H1 (cell line): Measurements from ENCODE around the gene SRRT. TPM values are rescaled to one million over a fixed set of nuclear protein-coding genes. Genes with fewer than 3 reads are reported as not detected.

Experiments used
- CTCF ChIA-PET: fragments of 300-600 bp; sonication (Branson Sonifier 250); formaldehyde crosslinking; loops from one replicate; lab custom pipeline; 2021; ENCODE audit not compliant: partially characterized antibody; lab: Charles Lee
- POLR2A ChIA-PET: fragments of 300-600 bp; sonication (Branson Sonifier 250); formaldehyde crosslinking; loops from one replicate; lab custom pipeline; 2021; ENCODE audit warnings: inconsistent platforms; ENCODE audit not compliant: partially characterized antibody; lab: Charles Lee
- DNase-seq, 2 experiments: peaks; one replicate each; pipeline versions ENCODE4 v3.0.0 to v3.0.0-alpha.2; 2010 to 2022; ENCODE audit warnings: low spot score in 2 of 2, low read depth in 1 of 2, mixed read lengths in 1 of 2
- FAIRE-seq: peaks from 2 replicates; lab custom pipeline; 2011; peaks lifted over from hg19 to GRCh38; lab: Jason Lieb, UNC
- H2AFZ ChIP-seq: 2 replicates; pipeline ENCODE4 v1.8.1; 2012; ENCODE audit warnings: low read length, inconsistent platforms
- H2AK5ac ChIP-seq: 2 replicates; pipeline ENCODE4 v1.6.1; 2013; ENCODE audit warnings: low read depth, low read length
- H2BK120ac ChIP-seq: replicated peaks from 2 replicates; pipeline ENCODE3; 2013; ENCODE audit warnings: low read depth, low read length, inconsistent platforms
- H2BK12ac ChIP-seq: 2 replicates; pipeline ENCODE4 v1.6.1; 2013; ENCODE audit warnings: low read depth, low read length
- H2BK15ac ChIP-seq: 2 replicates; pipeline ENCODE4 v1.6.1; 2013; ENCODE audit warnings: low read length
- H2BK20ac ChIP-seq: 2 replicates; pipeline ENCODE4 v1.6.1; 2013; ENCODE audit warnings: low read length
- H2BK5ac ChIP-seq: 2 replicates; pipeline ENCODE4 v1.6.1; 2013; ENCODE audit warnings: low read depth, low read length
- H3K14ac ChIP-seq: 2 replicates; pipeline ENCODE4 v1.6.1; 2013; ENCODE audit warnings: inconsistent platforms; ENCODE audit not compliant: insufficient read length
- H3K18ac ChIP-seq: 2 replicates; pipeline ENCODE4 v1.6.1; 2013; ENCODE audit warnings: low read length; ENCODE audit errors: extremely low read depth
- H3K23ac ChIP-seq: 2 replicates; pipeline ENCODE4 v1.6.1; 2013; ENCODE audit warnings: inconsistent platforms; ENCODE audit not compliant: insufficient read length
- H3K23me2 ChIP-seq: 2 replicates; pipeline ENCODE4 v1.6.1; 2013; ENCODE audit warnings: low read depth, low read length
- H3K27ac ChIP-seq: 2 replicates; pipeline ENCODE4 v1.6.1; 2011; ENCODE audit warnings: low read depth, low read length, inconsistent platforms
- H3K27me3 ChIP-seq, 4 experiments: replicated peaks in 1 of 4; 1 replicate in 1 of 4; 2 replicates in 3 of 4; pipeline versions ENCODE4 v1.6.1 to v1.8.1; 2011 to 2013; ENCODE audit warnings: low read length in 3 of 4, mild to moderate bottlenecking in 3 of 4, inconsistent platforms in 2 of 4, mixed read lengths in 2 of 4, moderate library complexity in 1 of 4; ENCODE audit not compliant: control insufficient read depth in 3 of 4, insufficient read depth in 3 of 4; ENCODE audit errors: extremely low read depth in 1 of 4
- H3K36me3 ChIP-seq, 4 experiments: 2 replicates each; pipeline versions ENCODE4 v1.6.1 to v1.8.1; 2011 to 2013; ENCODE audit warnings: mild to moderate bottlenecking in 4 of 4, low read length in 3 of 4, moderate library complexity in 2 of 4, control low read depth in 1 of 4, inconsistent platforms in 1 of 4; ENCODE audit not compliant: insufficient read depth in 4 of 4, control insufficient read depth in 2 of 4
- H3K4ac ChIP-seq: replicated peaks from 2 replicates; pipeline ENCODE3; 2013; ENCODE audit warnings: low read length, low read depth, mixed read lengths, inconsistent platforms; ENCODE audit not compliant: insufficient read length
- H3K4me1 ChIP-seq, 4 experiments: replicated peaks in 1 of 4; 1 replicate in 1 of 4; 2 replicates in 3 of 4; pipeline versions ENCODE4 v1.6.1 to v1.8.1; 2011 to 2013; ENCODE audit warnings: low read length in 3 of 4, inconsistent platforms in 2 of 4, mixed read lengths in 1 of 4; ENCODE audit not compliant: insufficient read depth in 4 of 4, control insufficient read depth in 3 of 4
- H3K4me2 ChIP-seq, 2 experiments: 2 replicates each; pipeline versions ENCODE4 v1.6.1 to v1.8.1; 2011 to 2013; ENCODE audit warnings: low read depth in 2 of 2, low read length in 2 of 2, control low read depth in 1 of 2, inconsistent platforms in 1 of 2, mild to moderate bottlenecking in 1 of 2; ENCODE audit not compliant: insufficient read depth in 1 of 2
- H3K4me3 ChIP-seq, 4 experiments: fragments of 200-600, 300-600 bp in 1 of 4; sonication (generic), shearing (Covaris generic), sonication (Bioruptor Twin) in 1 of 4; 2 replicates each; pipeline versions ENCODE4 v1.5.1 to v1.8.1; 2011 to 2016; ENCODE audit warnings: low read length in 4 of 4, low read depth in 3 of 4, control low read depth in 2 of 4, inconsistent platforms in 2 of 4, mild to moderate bottlenecking in 2 of 4, mixed read lengths in 1 of 4, moderate library complexity in 1 of 4; ENCODE audit not compliant: insufficient read depth in 2 of 4; ENCODE audit errors: extremely low read depth in 1 of 4
- H3K56ac ChIP-seq: replicated peaks from 2 replicates; pipeline ENCODE3; 2013; ENCODE audit warnings: low read depth, mild to moderate bottlenecking, mixed read lengths, low read length, inconsistent platforms; ENCODE audit not compliant: insufficient read length
- H3K79me1 ChIP-seq: 2 replicates; pipeline ENCODE4 v1.6.1; 2013; ENCODE audit warnings: low read depth, low read length, control low read depth
- H3K79me2 ChIP-seq, 2 experiments: 2 replicates each; pipeline versions ENCODE4 v1.6.1 to v1.8.1; 2012 to 2013; ENCODE audit warnings: low read length in 2 of 2, mild to moderate bottlenecking in 2 of 2, inconsistent platforms in 1 of 2; ENCODE audit not compliant: insufficient read depth in 2 of 2, control insufficient read depth in 1 of 2
- H3K9ac ChIP-seq, 4 experiments: replicated peaks in 1 of 4; 1 replicate in 1 of 4; 2 replicates in 3 of 4; pipeline versions ENCODE4 v1.6.1 to v1.8.1; 2011 to 2013; ENCODE audit warnings: low read depth in 3 of 4, low read length in 3 of 4, control low read depth in 2 of 4, mild to moderate bottlenecking in 2 of 4, moderate library complexity in 2 of 4, inconsistent platforms in 1 of 4; ENCODE audit errors: extremely low read depth in 1 of 4
- H3K9me3 ChIP-seq, 2 experiments: 2 replicates each; pipeline versions ENCODE4 v1.6.1 to v1.8.1; 2012 to 2013; ENCODE audit warnings: mild to moderate bottlenecking in 2 of 2, moderate library complexity in 2 of 2, control low read depth in 1 of 2, inconsistent platforms in 1 of 2, low read depth in 1 of 2, low read length in 1 of 2, mixed read lengths in 1 of 2; ENCODE audit not compliant: insufficient read depth in 2 of 2
- H4K20me1 ChIP-seq, 2 experiments: replicated peaks in 1 of 2; 2 replicates each; pipeline versions ENCODE3 to v1.8.1; 2011 to 2013; ENCODE audit warnings: inconsistent platforms in 2 of 2, low read length in 2 of 2, mild to moderate bottlenecking in 1 of 2; ENCODE audit not compliant: insufficient read depth in 2 of 2, control insufficient read depth in 1 of 2
- H4K5ac ChIP-seq: 2 replicates; pipeline ENCODE4 v1.6.1; 2013; ENCODE audit warnings: low read length, low read depth, mixed read lengths, inconsistent platforms; ENCODE audit not compliant: insufficient read length
- H4K8ac ChIP-seq: 2 replicates; pipeline ENCODE4 v1.8.0; 2013; ENCODE audit warnings: mild to moderate bottlenecking, moderate library complexity, low read length, inconsistent platforms; ENCODE audit not compliant: insufficient read depth; ENCODE audit errors: extremely low read depth
- H4K91ac ChIP-seq: replicated peaks from 2 replicates; pipeline ENCODE3; 2013; ENCODE audit warnings: low read length, mixed read lengths, inconsistent platforms; ENCODE audit not compliant: insufficient read length
- ATF3 ChIP-seq: IDR thresholded peaks from 2 replicates; pipeline ENCODE4 v1.6.1; 2011; ENCODE audit warnings: low read depth, mild to moderate bottlenecking, low read length; ENCODE audit not compliant: insufficient read depth
- BCL11A ChIP-seq, 2 experiments: IDR thresholded peaks; one replicate each; pipeline ENCODE4 v1.6.1; 2011; ENCODE audit warnings: low read depth in 2 of 2, low read length in 2 of 2, mild to moderate bottlenecking in 2 of 2
- CEBPB ChIP-seq: IDR thresholded peaks from 2 replicates; pipeline ENCODE4 v1.6.1; 2012; ENCODE audit warnings: low read depth, low read length
- EGR1 ChIP-seq: IDR thresholded peaks from 2 replicates; pipeline ENCODE4 v1.6.1; 2011; ENCODE audit warnings: low read depth, low read length, borderline replicate concordance
- GABPA ChIP-seq: IDR thresholded peaks from 2 replicates; pipeline ENCODE4 v1.6.1; 2011; ENCODE audit warnings: mild to moderate bottlenecking, low read length, moderate library complexity, borderline replicate concordance; ENCODE audit not compliant: insufficient read depth
- GTF2F1 ChIP-seq: IDR thresholded peaks from 2 replicates; pipeline ENCODE4 v1.6.1; 2012; ENCODE audit warnings: low read depth, low read length, improper control_type of control experiment, borderline replicate concordance
- HDAC2 ChIP-seq, 2 experiments: fragments of 300-600 bp in 1 of 2; sonication (generic) in 1 of 2; IDR thresholded peaks; 2 replicates each; pipeline ENCODE4 v1.6.1; 2011 to 2012; ENCODE audit warnings: low read depth in 2 of 2, low read length in 2 of 2, mild to moderate bottlenecking in 2 of 2, moderate library complexity in 2 of 2, borderline replicate concordance in 1 of 2, inconsistent platforms in 1 of 2
- PHF8 ChIP-seq: fragments of 200-600 bp; sonication (generic); conservative IDR thresholded peaks from 2 replicates; pipeline ENCODE4 v1.7.1; 2012; ENCODE audit warnings: low read depth, mild to moderate bottlenecking, inconsistent platforms, low read length, moderate library complexity
- RAD21 ChIP-seq, 2 experiments: IDR thresholded peaks in 1 of 2; conservative IDR thresholded peaks in 1 of 2; 2 replicates each; pipeline ENCODE4 v1.6.1; 2011; ENCODE audit warnings: low read depth in 2 of 2, low read length in 2 of 2, improper control_type of control experiment in 1 of 2, inconsistent platforms in 1 of 2, mild to moderate bottlenecking in 1 of 2, moderate library complexity in 1 of 2
- SIN3A ChIP-seq, 2 experiments: IDR thresholded peaks in 1 of 2; conservative IDR thresholded peaks in 1 of 2; 2 replicates each; pipeline ENCODE4 v1.6.1; 2011 to 2012; ENCODE audit warnings: low read length in 2 of 2, improper control_type of control experiment in 1 of 2, low read depth in 1 of 2, mild to moderate bottlenecking in 1 of 2
- SP4 ChIP-seq: IDR thresholded peaks from 2 replicates; pipeline ENCODE4 v1.6.1; 2012; ENCODE audit warnings: low read length, inconsistent platforms
- TCF12 ChIP-seq: IDR thresholded peaks from 2 replicates; pipeline ENCODE4 v1.6.1; 2011; ENCODE audit warnings: low read depth, mild to moderate bottlenecking, low read length
- WGBS, 2 experiments: shearing (Covaris generic) in 1 of 2; methylation state at CpG; one replicate each; pipeline versions ENCODE4 v1.1.6 to v1.1.7; 2013 to 2015; ENCODE audit warnings: low lambda C conversion rate in 2 of 2, mixed read lengths in 2 of 2, inconsistent platforms in 1 of 2, low coverage in 1 of 2, missing lambda C conversion rate in 1 of 2; ENCODE audit not compliant: insufficient replicate concordance in 2 of 2, insufficient coverage in 1 of 2, insufficient read length in 1 of 2; ENCODE audit errors: extremely low coverage in 1 of 2, missing lambda C conversion rate in 1 of 2; 5-methylcytosine and 5-hydroxymethylcytosine counted together
- polyA plus RNA-seq, 7 experiments: library from polyadenylated mRNA; depleted of rRNA in 3 of 7; stranded (reverse) in 5 of 7; unstranded in 2 of 7; fragments of >200 nt in 5 of 7; fragments of 200-250 nt in 2 of 7; gene quantifications; 1 replicate in 5 of 7; 2 replicates in 1 of 7; 4 replicates in 1 of 7; pipeline versions ENCODE4 v1.2.1 to v1.2.3, GENCODE V29; 2011 to 2013; ENCODE audit warnings: missing spikeins in 2 of 7, mixed read lengths in 2 of 7
- total RNA-seq: library from RNA; stranded (reverse); fragmentation: NEBNext Ultra II Directional; extraction: Animal tissue kit (Norgen Biotek cat#: 25700); gene quantifications from 2 replicates; pipeline ENCODE4 v1.2.1, GENCODE V29; 2021

Gene SRRT
- total and polyA plus RNA-seq, 2 of the 8 experiments (the other 6 are each of a cell fraction or from before 2014, with no cell fraction given), result 66.7 to 237 TPM

DNA sequence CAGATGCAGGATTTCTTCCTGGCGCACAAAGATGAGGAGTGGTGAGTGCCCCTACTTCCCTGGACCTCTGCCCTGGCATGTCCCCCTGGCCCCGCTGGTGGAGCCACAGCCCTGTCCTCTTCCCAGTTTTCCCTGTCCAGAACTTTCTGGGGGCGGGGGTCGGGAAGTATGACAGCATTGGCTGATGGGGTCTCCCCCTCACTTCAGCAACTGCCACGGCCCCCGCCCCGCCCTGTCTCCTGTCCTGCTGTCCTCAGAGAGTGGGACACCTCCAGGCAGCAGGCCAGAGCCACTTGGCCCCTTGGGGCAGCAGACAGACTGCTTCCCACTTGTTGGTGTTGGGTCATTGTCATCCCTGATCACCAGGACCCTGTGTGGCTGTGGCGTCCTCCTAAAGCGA, 7.3 kb downstream of the SRRT start:
- Histone ChIP-seq H3K14ac (no peak overlapping the region), H2AFZ (no peak overlapping the region), H3K27ac (no peak overlapping the region), H2AK5ac (no peak overlapping the region), H3K23me2 (0 out of 2 replicates have a peak, but pooled peaks cover 6% of the 10 kb centered on the region), H3K36me3 (peaks cover 51 to 77% (median 63%) of the 10 kb centered on the region in 4 experiments), H3K79me1 (peaks cover 18% of the 10 kb centered on the region), H4K8ac (no peak overlapping the region), H2BK20ac (no peak overlapping the region), H3K4ac (no peak overlapping the region), H2BK5ac (no peak overlapping the region), H3K79me2 (peaks cover 13 to 61% of the 10 kb centered on the region in 2 experiments; a peak in 3 of 4 replicates), H2BK12ac (no peak overlapping the region), H4K5ac (no peak overlapping the region), H3K4me3 (no peak overlapping the region), H3K4me1 (peaks cover 0 to 5% (median 0%) of the 10 kb centered on the region in 4 experiments; a peak in 3 of 7 replicates), H3K18ac (no peak overlapping the region), H3K23ac (no peak overlapping the region), H3K56ac (no peak overlapping the region), H2BK120ac (no peak overlapping the region), H3K27me3 (no peaks in the 10 kb centered on the region; a peak in 1 of 7 replicates), H2BK15ac (no peak overlapping the region), H4K91ac (no peak overlapping the region), H3K9me3 (no peaks in the 10 kb centered on the region; a peak in 1 of 4 replicates), H3K4me2 (no peak overlapping the region), H4K20me1 (peaks cover 19 to 29% of the 10 kb centered on the region in 2 experiments), H3K9ac (no peak overlapping the region)
- TF ChIP-seq HDAC2 (IDR thresholded peaks at IDR 0.05; ENCODE audit: borderline replicate concordance in 1 of 2, low read depth in 2 of 2, low read length in 2 of 2) (no peak), GTF2F1 (no peak), EGR1 (no peak), BCL11A (IDR thresholded peaks at IDR 0.05; ENCODE audit: low read depth in 2 of 2, low read length in 2 of 2) (no peak), SIN3A (conservative IDR thresholded peaks at IDR 0.05 in 1 of 2, IDR thresholded peaks at IDR 0.05 in 1 of 2; ENCODE audit: low read depth in 1 of 2, low read length in 2 of 2) (no peak), ATF3 (no peak), RAD21 (IDR thresholded peaks at IDR 0.05 in 1 of 2, conservative IDR thresholded peaks at IDR 0.05 in 1 of 2; ENCODE audit: low read depth in 2 of 2, low read length in 2 of 2) (no peak), PHF8 (no peak), CEBPB (no peak), SP4 (no peak), TCF12 (no peak), GABPA (no peak)
- POLR2A ChIA-PET, result interaction anchor here (0.7 to 10.1 kb wide), 2 partner anchors 8 to 13 kb away, joined by 3 to 313 read pairs; partner anchors contain the start of genes ACHE, SRRT and TRIP6
- DNase-seq, result no peak
- 97% methylated on average over 9 of the region's 9 CpGs; no CpG with 5 or more reads in 1 of the 2 experiments for WGBS, 2 experiments
- CTCF ChIA-PET, result interaction anchor here (0.6 to 1.4 kb wide), 2 partner anchors 81 to 277 kb away, joined by 3 read pairs; no protein-coding TSS in a partner anchor
- FAIRE-seq, result no peak
